HepG2 (cell line): ENCODE data around the gene MRNIP. TPM values are rescaled to one million over a fixed set of nuclear protein-coding genes. Genes with fewer than 3 reads are reported as not detected.

Experiments used
- ARNT2 ChIP-seq: sonication (generic); formaldehyde crosslinking; IDR thresholded peaks from 2 replicates; pipeline ENCODE4 v1.8.0; 2022; ENCODE audit warnings: mild to moderate bottlenecking, low read depth, missing genetic modification reagents, moderate library complexity
- ATF7-NPFF ChIP-seq: sonication (generic); formaldehyde crosslinking; IDR thresholded peaks from 2 replicates; pipeline ENCODE4 v1.8.1; 2023; ENCODE audit warnings: mild to moderate bottlenecking, low read depth, missing genetic modification reagents, moderate library complexity
- FIP1L1 ChIP-seq: fragments of 200-400 bp; formaldehyde crosslinking; IDR thresholded peaks from 2 replicates; pipeline ENCODE4 v1.6.1; 2018; ENCODE audit warnings: low read depth, mild to moderate bottlenecking, low read length, moderate library complexity, borderline replicate concordance; ENCODE audit not compliant: insufficient read depth
- KLF16 ChIP-seq, 2 experiments: sonication (generic) in 1 of 2; formaldehyde crosslinking in 1 of 2; IDR thresholded peaks; 2 replicates each; pipeline versions ENCODE4 v1.6.1 to v1.8.0; 2016 to 2023; ENCODE audit warnings: missing genetic modification reagents in 2 of 2, missing compliant biosample characterization in 1 of 2
- NFE2L2 ChIP-seq: fragments of 150-350 bp; IDR thresholded peaks from 2 replicates; pipeline ENCODE4 v1.6.1; 2014; ENCODE audit warnings: low read length
- PCBP2 ChIP-seq: fragments of 200-400 bp; formaldehyde crosslinking; optimal IDR thresholded peaks from 2 replicates; pipeline ENCODE3; 2018; ENCODE audit warnings: low read length, low read depth; ENCODE audit not compliant: poor library complexity, severe bottlenecking
- RFX3 ChIP-seq: IDR thresholded peaks from 2 replicates; pipeline ENCODE4 v1.6.1; 2016; ENCODE audit warnings: missing biosample characterization, missing genetic modification reagents
- TBX3 ChIP-seq: fragments of 450-650 bp; IDR thresholded peaks from 2 replicates; pipeline ENCODE4 v1.6.1; 2017; ENCODE audit warnings: antibody characterized with exemption, mild to moderate bottlenecking, inconsistent platforms, borderline replicate concordance
- ZFP1 ChIP-seq: IDR thresholded peaks from 2 replicates; pipeline ENCODE4 v1.6.1; 2016
- ZNF501 ChIP-seq: sonication (generic); formaldehyde crosslinking; IDR thresholded peaks from 2 replicates; pipeline ENCODE4 v1.5.1; 2020; ENCODE audit warnings: mild to moderate bottlenecking, moderate library complexity, missing genetic modification reagents
- ZNF547 ChIP-seq: sonication (generic); formaldehyde crosslinking; IDR thresholded peaks from 2 replicates; pipeline ENCODE4 v1.5.1; 2020; ENCODE audit warnings: mild to moderate bottlenecking, missing genetic modification reagents
- ZNF577 ChIP-seq: sonication (generic); formaldehyde crosslinking; IDR thresholded peaks from 2 replicates; pipeline ENCODE4 v1.4.0; 2020; ENCODE audit warnings: mild to moderate bottlenecking, low read depth, missing genetic modification reagents, borderline replicate concordance
- ZNF879 ChIP-seq: sonication (generic); formaldehyde crosslinking; IDR thresholded peaks from 2 replicates; pipeline ENCODE4 v1.8.1; 2023; ENCODE audit warnings: missing genetic modification reagents
- ZNF891 ChIP-seq: sonication (generic); formaldehyde crosslinking; IDR thresholded peaks from 2 replicates; pipeline ENCODE4 v1.5.0; 2020; ENCODE audit warnings: mild to moderate bottlenecking, missing genetic modification reagents
- ZZZ3 ChIP-seq: sonication (generic); formaldehyde crosslinking; IDR thresholded peaks from 2 replicates; pipeline ENCODE4 v1.4.0; 2020; ENCODE audit warnings: missing genetic modification reagents, mild to moderate bottlenecking, borderline replicate concordance
- polyA plus RNA-seq, 8 experiments: library from polyadenylated mRNA; depleted of rRNA in 3 of 8; stranded (reverse) in 7 of 8; unstranded in 1 of 8; fragments of >200 nt; fragmentation: Illumina TruSeq in 4 of 8; extraction: Trizol in 4 of 8; gene quantifications; 2 replicates each; pipeline versions ENCODE4 v1.2.1 to v1.2.3, GENCODE V29; 2011 to 2016; ENCODE audit warnings: low read depth in 4 of 8, missing spikeins in 1 of 8, mixed read lengths in 1 of 8; ENCODE audit not compliant: insufficient read depth in 1 of 8
- total RNA-seq, 5 experiments: library from RNA; depleted of rRNA; stranded (reverse); fragments of >200 nt; fragmentation: Illumina TruSeq; extraction: Trizol; gene quantifications; 2 replicates each; pipeline ENCODE4 v1.2.3, GENCODE V29; 2016; ENCODE audit warnings: low read depth in 1 of 5
- TF ChIP-seq, protein P1 (sequence below): sonication (generic); formaldehyde crosslinking; IDR thresholded peaks from 2 replicates; pipeline ENCODE4 v1.5.0; 2020; ENCODE audit warnings: mild to moderate bottlenecking, missing genetic modification reagents
- TF ChIP-seq, protein P2 (sequence below): sonication (generic); formaldehyde crosslinking; IDR thresholded peaks from 2 replicates; pipeline ENCODE4 v1.5.0; 2020; ENCODE audit warnings: mild to moderate bottlenecking, missing genetic modification reagents, moderate library complexity
- TF ChIP-seq, protein P3 (sequence below): sonication (generic); formaldehyde crosslinking; IDR thresholded peaks from 2 replicates; pipeline ENCODE4 v1.4.0; 2020; ENCODE audit warnings: missing genetic modification reagents
- TF ChIP-seq, protein P4 (sequence below): sonication (generic); formaldehyde crosslinking; IDR thresholded peaks from 2 replicates; pipeline ENCODE4 v1.5.0; 2020; ENCODE audit warnings: missing genetic modification reagents, mild to moderate bottlenecking, borderline replicate concordance
- TF ChIP-seq, protein P5 (sequence below), 2 experiments: fragments of 450-650 bp in 1 of 2; sonication (generic) in 1 of 2; formaldehyde crosslinking; IDR thresholded peaks; 2 replicates each; pipeline versions ENCODE4 v1.5.0 to v1.8.0; 2020 to 2022; ENCODE audit warnings: mild to moderate bottlenecking in 1 of 2, missing genetic modification reagents in 1 of 2

MRNIP gene
- total and polyA plus RNA-seq, 2 of the 13 experiments (the other 11 are each of a cell fraction or from before 2014, with no cell fraction given), result 15.5 to 34.1 TPM

DNA sequence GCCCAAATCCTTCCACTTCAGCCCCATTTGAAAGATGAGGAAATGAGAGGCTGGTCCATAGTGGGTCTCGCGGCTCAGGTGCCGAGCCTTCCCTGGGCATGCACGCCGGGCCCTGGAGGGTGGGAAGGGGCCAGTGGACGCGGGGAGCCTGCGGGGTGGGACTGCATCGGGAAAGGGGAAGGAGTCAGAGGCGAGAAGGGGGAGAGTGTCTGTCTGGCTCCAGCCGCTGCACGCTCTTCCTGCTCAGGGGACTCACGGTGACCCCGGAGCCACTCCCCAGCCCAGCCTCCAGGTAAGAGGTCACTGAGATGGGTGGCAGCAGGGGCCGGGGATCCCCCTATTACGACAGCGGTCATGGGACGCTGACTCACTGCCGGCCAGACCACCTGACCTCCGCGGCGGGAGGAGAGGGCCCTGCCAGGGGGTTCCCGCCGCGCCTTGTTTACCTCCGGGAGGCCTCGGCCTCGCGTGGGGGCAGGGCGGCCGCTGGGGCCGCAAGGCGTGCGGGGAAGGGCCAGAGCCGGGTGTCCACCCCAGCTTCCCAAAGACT, 39.8 kb downstream of the MRNIP start (continued):
- TF ChIP-seq RFX3 (CRISPR knock-in tag) (0 out of 2 replicates have a peak, but pooled peaks have one; percentile 20), ARNT2 (peak; percentile 26; the same call in 1 of the 2 replicates), TBX3 (no peak; the same call in 1 of the 2 replicates), ATF7-NPFF (CRISPR knock-in tag) (no peak; the same call in 1 of the 2 replicates), KLF16 (CRISPR knock-in tag; IDR thresholded peaks at IDR 0.05) (peak in 1 of 2 experiments; percentile 94; a peak in 2 of 4 replicates), ZNF879 (no peak), ZFP1 (CRISPR knock-in tag) (peak; percentile 73), PCBP2 (no peak), ZNF577 (CRISPR knock-in tag) (no peak), FIP1L1 (no peak), ZZZ3 (CRISPR knock-in tag) (peak; percentile 66; the same call in 1 of the 2 replicates), ZNF501 (peak; percentile 76), ZNF891 (peak; percentile 75), ZNF547 (no peak; the same call in none of the 2 replicates), NFE2L2 (peak; percentile 55; the same call in 1 of the 2 replicates)
- TF ChIP-seq, protein P1, sequence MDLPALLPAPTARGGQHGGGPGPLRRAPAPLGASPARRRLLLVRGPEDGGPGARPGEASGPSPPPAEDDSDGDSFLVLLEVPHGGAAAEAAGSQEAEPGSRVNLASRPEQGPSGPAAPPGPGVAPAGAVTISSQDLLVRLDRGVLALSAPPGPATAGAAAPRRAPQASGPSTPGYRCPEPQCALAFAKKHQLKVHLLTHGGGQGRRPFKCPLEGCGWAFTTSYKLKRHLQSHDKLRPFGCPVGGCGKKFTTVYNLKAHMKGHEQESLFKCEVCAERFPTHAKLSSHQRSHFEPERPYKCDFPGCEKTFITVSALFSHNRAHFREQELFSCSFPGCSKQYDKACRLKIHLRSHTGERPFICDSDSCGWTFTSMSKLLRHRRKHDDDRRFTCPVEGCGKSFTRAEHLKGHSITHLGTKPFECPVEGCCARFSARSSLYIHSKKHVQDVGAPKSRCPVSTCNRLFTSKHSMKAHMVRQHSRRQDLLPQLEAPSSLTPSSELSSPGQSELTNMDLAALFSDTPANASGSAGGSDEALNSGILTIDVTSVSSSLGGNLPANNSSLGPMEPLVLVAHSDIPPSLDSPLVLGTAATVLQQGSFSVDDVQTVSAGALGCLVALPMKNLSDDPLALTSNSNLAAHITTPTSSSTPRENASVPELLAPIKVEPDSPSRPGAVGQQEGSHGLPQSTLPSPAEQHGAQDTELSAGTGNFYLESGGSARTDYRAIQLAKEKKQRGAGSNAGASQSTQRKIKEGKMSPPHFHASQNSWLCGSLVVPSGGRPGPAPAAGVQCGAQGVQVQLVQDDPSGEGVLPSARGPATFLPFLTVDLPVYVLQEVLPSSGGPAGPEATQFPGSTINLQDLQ (CRISPR knock-in tag), result peak; percentile 78; the same call in 1 of the 2 replicates
- TF ChIP-seq, protein P2, sequence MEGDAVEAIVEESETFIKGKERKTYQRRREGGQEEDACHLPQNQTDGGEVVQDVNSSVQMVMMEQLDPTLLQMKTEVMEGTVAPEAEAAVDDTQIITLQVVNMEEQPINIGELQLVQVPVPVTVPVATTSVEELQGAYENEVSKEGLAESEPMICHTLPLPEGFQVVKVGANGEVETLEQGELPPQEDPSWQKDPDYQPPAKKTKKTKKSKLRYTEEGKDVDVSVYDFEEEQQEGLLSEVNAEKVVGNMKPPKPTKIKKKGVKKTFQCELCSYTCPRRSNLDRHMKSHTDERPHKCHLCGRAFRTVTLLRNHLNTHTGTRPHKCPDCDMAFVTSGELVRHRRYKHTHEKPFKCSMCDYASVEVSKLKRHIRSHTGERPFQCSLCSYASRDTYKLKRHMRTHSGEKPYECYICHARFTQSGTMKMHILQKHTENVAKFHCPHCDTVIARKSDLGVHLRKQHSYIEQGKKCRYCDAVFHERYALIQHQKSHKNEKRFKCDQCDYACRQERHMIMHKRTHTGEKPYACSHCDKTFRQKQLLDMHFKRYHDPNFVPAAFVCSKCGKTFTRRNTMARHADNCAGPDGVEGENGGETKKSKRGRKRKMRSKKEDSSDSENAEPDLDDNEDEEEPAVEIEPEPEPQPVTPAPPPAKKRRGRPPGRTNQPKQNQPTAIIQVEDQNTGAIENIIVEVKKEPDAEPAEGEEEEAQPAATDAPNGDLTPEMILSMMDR (CRISPR knock-in tag), result peak; percentile 22; the same call in 1 of the 2 replicates
- TF ChIP-seq, protein P3, sequence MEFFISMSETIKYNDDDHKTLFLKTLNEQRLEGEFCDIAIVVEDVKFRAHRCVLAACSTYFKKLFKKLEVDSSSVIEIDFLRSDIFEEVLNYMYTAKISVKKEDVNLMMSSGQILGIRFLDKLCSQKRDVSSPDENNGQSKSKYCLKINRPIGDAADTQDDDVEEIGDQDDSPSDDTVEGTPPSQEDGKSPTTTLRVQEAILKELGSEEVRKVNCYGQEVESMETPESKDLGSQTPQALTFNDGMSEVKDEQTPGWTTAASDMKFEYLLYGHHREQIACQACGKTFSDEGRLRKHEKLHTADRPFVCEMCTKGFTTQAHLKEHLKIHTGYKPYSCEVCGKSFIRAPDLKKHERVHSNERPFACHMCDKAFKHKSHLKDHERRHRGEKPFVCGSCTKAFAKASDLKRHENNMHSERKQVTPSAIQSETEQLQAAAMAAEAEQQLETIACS (CRISPR knock-in tag), result no peak; the same call in 1 of the 2 replicates
- TF ChIP-seq, protein P4, sequence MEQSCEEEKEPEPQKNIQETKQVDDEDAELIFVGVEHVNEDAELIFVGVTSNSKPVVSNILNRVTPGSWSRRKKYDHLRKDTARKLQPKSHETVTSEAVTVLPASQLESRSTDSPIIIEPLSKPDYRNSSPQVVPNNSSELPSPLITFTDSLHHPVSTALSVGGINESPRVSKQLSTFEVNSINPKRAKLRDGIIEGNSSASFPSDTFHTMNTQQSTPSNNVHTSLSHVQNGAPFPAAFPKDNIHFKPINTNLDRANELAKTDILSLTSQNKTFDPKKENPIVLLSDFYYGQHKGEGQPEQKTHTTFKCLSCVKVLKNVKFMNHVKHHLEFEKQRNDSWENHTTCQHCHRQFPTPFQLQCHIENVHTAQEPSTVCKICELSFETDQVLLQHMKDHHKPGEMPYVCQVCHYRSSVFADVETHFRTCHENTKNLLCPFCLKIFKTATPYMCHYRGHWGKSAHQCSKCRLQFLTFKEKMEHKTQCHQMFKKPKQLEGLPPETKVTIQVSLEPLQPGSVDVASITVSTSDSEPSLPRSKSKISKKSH (CRISPR knock-in tag), result no peak; the same call in 1 of the 2 replicates
- TF ChIP-seq, protein P5, sequence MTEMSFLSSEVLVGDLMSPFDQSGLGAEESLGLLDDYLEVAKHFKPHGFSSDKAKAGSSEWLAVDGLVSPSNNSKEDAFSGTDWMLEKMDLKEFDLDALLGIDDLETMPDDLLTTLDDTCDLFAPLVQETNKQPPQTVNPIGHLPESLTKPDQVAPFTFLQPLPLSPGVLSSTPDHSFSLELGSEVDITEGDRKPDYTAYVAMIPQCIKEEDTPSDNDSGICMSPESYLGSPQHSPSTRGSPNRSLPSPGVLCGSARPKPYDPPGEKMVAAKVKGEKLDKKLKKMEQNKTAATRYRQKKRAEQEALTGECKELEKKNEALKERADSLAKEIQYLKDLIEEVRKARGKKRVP (CRISPR knock-in tag; IDR thresholded peaks at IDR 0.05), result peak in 1 of 2 experiments; percentile 78; a peak in 2 of 4 replicates
